Erythroblast (primary cell): ENCODE measurements around the gene VWCE.

Experiments used
- GATA1 ChIP-seq: IDR thresholded peaks from 2 replicates; pipeline ENCODE4 v1.6.1; 2011; ENCODE audit warnings: low read depth, mild to moderate bottlenecking, control low read depth, low read length, moderate library complexity
- POLR2A ChIP-seq: IDR thresholded peaks from 2 replicates; pipeline ENCODE4 v1.6.1; 2011; ENCODE audit warnings: mild to moderate bottlenecking, low read length

DNA sequence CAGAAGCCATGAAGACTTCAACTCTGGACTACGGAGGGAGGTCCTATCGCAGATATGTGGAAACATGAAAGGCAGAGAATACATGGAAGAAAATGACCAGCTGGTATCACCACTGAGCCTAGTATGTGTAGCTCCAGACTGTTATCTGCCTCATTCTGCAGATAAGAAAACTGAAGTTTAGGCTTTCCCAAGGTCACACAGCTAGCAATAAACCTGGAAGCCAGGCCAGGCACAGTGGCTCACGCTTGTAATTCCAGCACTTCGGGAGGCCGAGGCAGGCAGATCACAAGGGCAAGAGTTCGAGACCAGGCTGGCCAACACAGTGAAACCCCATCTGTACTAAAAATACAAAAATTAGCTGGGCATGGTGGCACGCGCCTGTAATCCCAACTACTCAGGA lies 15.6 kb upstream of the VWCE start:
- TF ChIP-seq POLR2A (no peak), GATA1 (no peak)
